Upper lobe of left lung (tissue), 4 donors: ENCODE data around the gene RBPJL.

Experiments used
- CTCF ChIP-seq, 6 experiments: fragments of 450-650 bp in 4 of 6; fragments of 200-600 bp in 2 of 6; sonication (generic) in 2 of 6; IDR thresholded peaks; one replicate each; pipeline ENCODE4 v1.5.1; 2016 to 2019; ENCODE audit warnings: antibody characterized with exemption in 6 of 6
- EP300 ChIP-seq, 4 donors: sonication (generic); formaldehyde crosslinking; IDR thresholded peaks; one replicate each; pipeline ENCODE4 v1.5.1; 2017; ENCODE audit warnings: antibody characterized with exemption in 4 of 4, control low read depth in 2 of 4
- POLR2A ChIP-seq, 4 donors: fragments of 450-650 bp; IDR thresholded peaks; one replicate each; pipeline ENCODE4 v1.5.1; 2016 to 2017; ENCODE audit warnings: antibody characterized with exemption in 4 of 4, mild to moderate bottlenecking in 2 of 4

GRCh38 chr20:45340951-45341350 lies 34.3 kb downstream of the RBPJL start:
- TF ChIP-seq CTCF (IDR thresholded peaks at IDR 0.05) (no peak), EP300 (IDR thresholded peaks at IDR 0.05) (no peak), POLR2A (IDR thresholded peaks at IDR 0.05) (no peak)
